Mucosa of rectum (tissue), 2 donors: ENCODE measurements around the gene MLPH.

Experiments used
- H3K27ac ChIP-seq, 2 donors: one replicate each; pipeline ENCODE4 v1.7.0; 2013; ENCODE audit warnings: inconsistent platforms in 2 of 2, low read depth in 2 of 2, low read length in 2 of 2
- H3K27me3 ChIP-seq, 2 donors: one replicate each; pipeline ENCODE4 v1.7.0; 2013; ENCODE audit warnings: low read length in 2 of 2; ENCODE audit not compliant: control insufficient read depth in 2 of 2, insufficient read depth in 2 of 2
- H3K36me3 ChIP-seq, 2 donors: one replicate each; pipeline ENCODE4 v1.7.0; 2013; ENCODE audit warnings: low read length in 2 of 2; ENCODE audit not compliant: control insufficient read depth in 2 of 2, insufficient read depth in 2 of 2
- H3K4me1 ChIP-seq, 2 donors: one replicate each; pipeline ENCODE4 v1.7.0; 2013; ENCODE audit warnings: low read length in 2 of 2, mild to moderate bottlenecking in 1 of 2; ENCODE audit not compliant: control insufficient read depth in 2 of 2, insufficient read depth in 2 of 2
- H3K4me3 ChIP-seq, 2 donors: one replicate each; pipeline ENCODE4 v1.7.0; 2013; ENCODE audit warnings: low read length in 2 of 2
- H3K9ac ChIP-seq, 2 donors: one replicate each; pipeline ENCODE4 v1.7.0; 2013; ENCODE audit warnings: low read length in 2 of 2, low read depth in 1 of 2, mild to moderate bottlenecking in 1 of 2
- H3K9me3 ChIP-seq, 2 donors: one replicate each; pipeline ENCODE4 v1.7.0; 2013; ENCODE audit warnings: low read length in 2 of 2; ENCODE audit not compliant: control insufficient read depth in 2 of 2
- donor health status: healthy.
- donor health status: Normal muscosa, but diverticular disease.

MLPH gene

GRCh38 chr2:237598468-237599208 is 111.6 kb downstream of the MLPH start:
- no peaks in the 10 kb centered on the region for H3K36me3 ChIP-seq
- H3K9ac ChIP-seq = no peak overlapping the region
- no peak overlapping the region for H3K4me3 ChIP-seq
- no peaks in the 10 kb centered on the region for H3K9me3 ChIP-seq
- no peak overlapping the region for H3K27ac ChIP-seq
- H3K27me3 ChIP-seq = no peaks in the 10 kb centered on the region
- peaks cover 2 to 5% of the 10 kb centered on the region in 2 donors for H3K4me1 ChIP-seq

- Histone ChIP-seq H3K9ac (no peak overlapping the region), H3K36me3 (no peaks in the 10 kb centered on the region), H3K4me1 (peaks cover 5 to 7% of the 10 kb centered on the region in 2 donors), H3K27ac (peak overlapping the region in 1 of 2 donors; percentile 27), H3K27me3 (no peaks in the 10 kb centered on the region), H3K9me3 (no peaks in the 10 kb centered on the region), H3K4me3 (no peak overlapping the region)
These were observed 112.5 kb downstream of the MLPH start for GRCh38 chr2:237599465-237600110.

GRCh38 chr2:237600205-237600846 is 113.3 kb downstream of the MLPH start:
- Histone ChIP-seq H3K4me1 (peaks cover 5 to 7% of the 10 kb centered on the region in 2 donors), H3K4me3 (no peak overlapping the region), H3K27me3 (no peaks in the 10 kb centered on the region), H3K27ac (peak overlapping the region; percentile 27 to 44), H3K36me3 (no peaks in the 10 kb centered on the region), H3K9ac (no peak overlapping the region), H3K9me3 (no peaks in the 10 kb centered on the region)

- Histone ChIP-seq H3K27me3 (no peaks in the 10 kb centered on the region), H3K27ac (no peak overlapping the region), H3K9ac (no peak overlapping the region)
These were observed 114.5 kb downstream of the MLPH start for GRCh38 chr2:237601453-237602116.

GRCh38 chr2:237602409-237602808 is 115.4 kb downstream of the MLPH start:
- H3K9ac ChIP-seq = no peak overlapping the region
- H3K9me3 ChIP-seq = no peaks in the 10 kb centered on the region
- no peak overlapping the region for H3K4me3 ChIP-seq
- no peaks in the 10 kb centered on the region for H3K36me3 ChIP-seq
- H3K27ac ChIP-seq = no peak overlapping the region
- H3K4me1 ChIP-seq = peaks cover 5 to 7% of the 10 kb centered on the region in 2 donors
- no peaks in the 10 kb centered on the region for H3K27me3 ChIP-seq

More at GRCh38 chr2:237601453-237602116, 114.5 kb downstream of the MLPH start:
- Histone ChIP-seq H3K36me3 (no peaks in the 10 kb centered on the region), H3K4me3 (no peak overlapping the region), H3K4me1 (peaks cover 5 to 7% of the 10 kb centered on the region in 2 donors), H3K9me3 (no peaks in the 10 kb centered on the region)

GRCh38 chr2:237603049-237603717 is 116.1 kb downstream of the MLPH start:
- H3K4me3 ChIP-seq = peak overlapping the region in 1 of 2 donors; percentile 22
- H3K9ac ChIP-seq = no peak overlapping the region
- peak overlapping the region in 1 of 2 donors; percentile 15 for H3K27ac ChIP-seq
- peaks cover 5 to 7% of the 10 kb centered on the region in 2 donors for H3K4me1 ChIP-seq
- H3K27me3 ChIP-seq = no peaks in the 10 kb centered on the region
- H3K36me3 ChIP-seq = no peaks in the 10 kb centered on the region
- no peaks in the 10 kb centered on the region for H3K9me3 ChIP-seq

- peaks cover 5 to 7% of the 10 kb centered on the region in 2 donors for H3K4me1 ChIP-seq
- H3K36me3 ChIP-seq = no peaks in the 10 kb centered on the region
- peak overlapping the region in 1 of 2 donors; percentile 8 for H3K9ac ChIP-seq
- peak overlapping the region in 1 of 2 donors; percentile 15 for H3K27ac ChIP-seq
- no peaks in the 10 kb centered on the region for H3K27me3 ChIP-seq
- H3K4me3 ChIP-seq = peak overlapping the region in 1 of 2 donors; percentile 52
- no peaks in the 10 kb centered on the region for H3K9me3 ChIP-seq
These were observed 116.8 kb downstream of the MLPH start for GRCh38 chr2:237603718-237604362.

- Histone ChIP-seq H3K4me1 (peaks cover 5 to 7% of the 10 kb centered on the region in 2 donors), H3K27me3 (no peaks in the 10 kb centered on the region), H3K36me3 (no peaks in the 10 kb centered on the region), H3K9ac (no peak overlapping the region), H3K9me3 (no peaks in the 10 kb centered on the region), H3K27ac (no peak overlapping the region), H3K4me3 (no peak overlapping the region)
These were observed 117.3 kb downstream of the MLPH start for GRCh38 chr2:237604391-237604790.
